NCI-H128 (cell line): ENCODE results near the gene MPHOSPH10.
"Not testable (repeated sequence)": the region's sequence is repeated elsewhere in the genome, so short reads cannot be mapped to it uniquely, and the experiment has no call there.

ENCODE experiments used
- DNase-seq: peaks from one replicate; lab custom pipeline; 2025; ENCODE audit not compliant: unreplicated experiment; lab: John Stamatoyannopoulos, UW

MPHOSPH10 gene, protein sequence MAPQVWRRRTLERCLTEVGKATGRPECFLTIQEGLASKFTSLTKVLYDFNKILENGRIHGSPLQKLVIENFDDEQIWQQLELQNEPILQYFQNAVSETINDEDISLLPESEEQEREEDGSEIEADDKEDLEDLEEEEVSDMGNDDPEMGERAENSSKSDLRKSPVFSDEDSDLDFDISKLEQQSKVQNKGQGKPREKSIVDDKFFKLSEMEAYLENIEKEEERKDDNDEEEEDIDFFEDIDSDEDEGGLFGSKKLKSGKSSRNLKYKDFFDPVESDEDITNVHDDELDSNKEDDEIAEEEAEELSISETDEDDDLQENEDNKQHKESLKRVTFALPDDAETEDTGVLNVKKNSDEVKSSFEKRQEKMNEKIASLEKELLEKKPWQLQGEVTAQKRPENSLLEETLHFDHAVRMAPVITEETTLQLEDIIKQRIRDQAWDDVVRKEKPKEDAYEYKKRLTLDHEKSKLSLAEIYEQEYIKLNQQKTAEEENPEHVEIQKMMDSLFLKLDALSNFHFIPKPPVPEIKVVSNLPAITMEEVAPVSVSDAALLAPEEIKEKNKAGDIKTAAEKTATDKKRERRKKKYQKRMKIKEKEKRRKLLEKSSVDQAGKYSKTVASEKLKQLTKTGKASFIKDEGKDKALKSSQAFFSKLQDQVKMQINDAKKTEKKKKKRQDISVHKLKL

DNA sequence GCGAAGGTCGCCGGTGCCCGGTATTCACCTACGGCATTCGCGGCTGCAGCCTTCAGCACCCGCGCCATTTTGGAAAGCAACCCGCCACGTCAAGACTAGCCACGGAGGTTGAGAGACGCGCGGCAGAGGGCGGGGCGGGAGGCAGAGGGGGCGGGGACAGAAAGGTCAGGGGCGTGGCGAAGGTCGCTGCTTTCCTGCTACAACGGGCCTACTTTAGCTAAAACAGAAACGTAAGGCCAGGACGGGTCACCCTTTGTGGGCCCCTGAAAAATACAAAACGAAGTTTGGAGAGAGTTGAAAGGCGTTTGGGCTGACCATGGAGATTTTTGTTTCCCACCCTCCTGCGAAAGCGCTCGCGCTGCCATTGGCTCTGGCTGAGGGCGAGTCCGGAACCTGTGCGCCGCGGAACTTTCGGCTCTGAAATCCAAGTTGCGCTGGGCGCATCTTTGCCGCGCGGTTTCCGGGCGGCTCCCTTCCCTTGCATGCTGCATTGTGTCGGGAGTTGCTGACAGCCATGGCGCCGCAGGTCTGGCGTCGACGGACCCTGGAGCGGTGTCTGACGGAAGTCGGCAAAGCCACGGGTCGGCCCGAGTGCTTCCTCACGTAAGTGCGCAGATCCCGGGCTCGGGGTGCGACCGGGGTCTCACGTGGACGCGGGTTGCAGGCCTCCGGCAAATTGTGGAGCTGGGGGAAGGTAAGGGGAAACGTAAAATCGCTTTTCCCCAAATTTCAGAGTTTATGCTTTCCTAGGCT is at the start of gene MPHOSPH10, which contains the start of gene MCEE:
MPHOSPH10 (plus strand) TSS at position 483 of the 753 bp plus-strand sequence; CDS start at position 515, 32 bp downstream.
MCEE (minus strand) TSS at position 78 of the 753 bp plus-strand sequence; CDS start at position 68, 10 bp downstream.
- DNase-seq, result peak; percentile 79

- no peak for DNase-seq
These were observed 47.8 kb upstream of the MPHOSPH10 start for GRCh38 chr2:71082402-71083252.

DNA sequence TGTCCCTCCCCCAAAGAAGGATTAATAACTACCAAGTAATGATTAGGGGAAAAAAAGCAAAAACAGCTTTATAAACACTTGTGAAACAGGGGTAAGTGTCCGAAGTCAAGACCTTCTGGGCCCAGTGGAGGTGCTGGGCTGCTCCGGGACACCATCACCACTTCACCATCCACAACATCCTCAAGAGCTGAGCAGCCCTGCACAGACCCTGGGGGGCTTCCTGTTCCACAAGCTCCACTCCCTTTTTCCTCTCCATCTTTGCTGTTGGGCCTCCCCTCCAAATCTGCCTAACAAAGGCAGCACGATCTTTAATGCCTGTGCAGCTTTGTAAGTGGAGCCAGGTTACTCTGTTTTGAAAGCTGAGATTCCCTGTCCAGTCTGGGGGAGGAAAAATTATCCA is 47.1 kb upstream of the MPHOSPH10 start:
- DNase-seq, result not testable (repeated sequence)

GRCh38 chr2:71083752-71084312 is 46.6 kb upstream of the MPHOSPH10 start:
- DNase-seq, result not testable (repeated sequence)

GRCh38 chr2:71085325-71086003 is 45.0 kb upstream of the MPHOSPH10 start:
- not testable (repeated sequence) for DNase-seq

- DNase-seq, result not testable (repeated sequence)
These were observed 41.0 kb upstream of the MPHOSPH10 start for GRCh38 chr2:71089475-71089874.

DNA sequence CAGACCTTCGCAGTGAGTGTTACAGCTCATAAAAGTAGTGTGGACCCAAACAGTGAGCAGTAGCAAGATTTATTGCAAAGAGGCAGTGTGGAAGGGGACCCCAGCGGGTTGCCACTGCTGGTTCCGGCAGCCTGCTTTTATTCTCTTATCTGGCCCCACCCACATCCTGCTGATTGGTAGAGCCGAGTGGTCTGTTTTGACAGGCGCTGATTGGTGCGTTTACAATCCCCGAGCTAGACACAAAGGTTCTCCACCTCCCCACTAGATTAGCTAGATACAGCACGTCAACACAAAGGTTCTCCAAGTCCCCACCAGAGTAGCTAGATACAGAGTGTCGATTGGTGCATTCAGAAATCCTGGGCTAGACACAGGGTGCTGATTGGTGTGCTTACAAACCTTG is 38.6 kb upstream of the MPHOSPH10 start:
- not testable (repeated sequence) for DNase-seq

- not testable (repeated sequence) for DNase-seq
These were observed 37.8 kb upstream of the MPHOSPH10 start for GRCh38 chr2:71092491-71093260.

- no peak for DNase-seq
These were observed 30.1 kb upstream of the MPHOSPH10 start for GRCh38 chr2:71100195-71100964.

DNA sequence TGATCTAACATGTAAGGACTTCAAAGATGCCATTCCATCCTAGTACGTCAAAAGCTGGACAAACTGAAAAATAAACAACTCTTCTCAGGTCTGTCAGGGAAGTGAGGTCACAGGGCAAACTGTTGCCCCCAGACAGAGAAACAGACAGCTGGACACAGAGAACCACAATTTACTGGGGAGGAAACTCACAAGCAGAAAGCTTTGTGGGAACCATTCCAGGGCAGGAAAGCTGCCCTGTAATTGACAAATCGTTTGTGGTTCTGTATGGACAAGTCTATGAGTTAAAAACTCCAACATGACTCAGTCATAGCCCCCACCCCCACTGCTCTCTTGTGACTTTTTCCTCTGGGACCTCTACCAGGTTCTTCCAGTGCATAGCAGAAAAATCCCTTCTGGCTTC is 28.8 kb upstream of the MPHOSPH10 start:
- DNase-seq, result no peak

GRCh38 chr2:71102981-71103681 is 27.3 kb upstream of the MPHOSPH10 start:
- DNase-seq, result no peak

DNA sequence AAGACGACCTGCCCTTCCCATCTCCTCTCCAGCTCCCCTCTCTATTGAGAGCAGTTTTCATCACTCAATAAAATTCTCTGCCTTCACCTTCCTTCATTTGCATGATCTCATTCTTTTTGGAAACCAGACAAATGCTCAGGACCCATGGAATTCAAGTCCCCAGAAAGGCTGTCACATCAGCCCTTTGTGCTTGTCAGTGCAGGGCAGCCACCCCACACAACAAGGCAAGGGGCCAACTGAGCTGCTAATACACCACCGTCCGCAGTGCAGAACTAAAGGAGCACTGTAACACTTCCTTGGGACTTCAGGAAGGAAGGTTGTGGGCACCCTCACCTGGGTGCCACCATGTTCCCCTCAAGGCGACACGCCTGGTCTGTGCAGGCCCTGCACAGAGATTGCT is 26.6 kb upstream of the MPHOSPH10 start:
- DNase-seq, result no peak

GRCh38 chr2:71106463-71106862 is 24.0 kb upstream of the MPHOSPH10 start:
- not testable (repeated sequence) for DNase-seq

- DNase-seq, result no peak
These were observed 22.3 kb upstream of the MPHOSPH10 start for GRCh38 chr2:71108091-71108490.

DNA sequence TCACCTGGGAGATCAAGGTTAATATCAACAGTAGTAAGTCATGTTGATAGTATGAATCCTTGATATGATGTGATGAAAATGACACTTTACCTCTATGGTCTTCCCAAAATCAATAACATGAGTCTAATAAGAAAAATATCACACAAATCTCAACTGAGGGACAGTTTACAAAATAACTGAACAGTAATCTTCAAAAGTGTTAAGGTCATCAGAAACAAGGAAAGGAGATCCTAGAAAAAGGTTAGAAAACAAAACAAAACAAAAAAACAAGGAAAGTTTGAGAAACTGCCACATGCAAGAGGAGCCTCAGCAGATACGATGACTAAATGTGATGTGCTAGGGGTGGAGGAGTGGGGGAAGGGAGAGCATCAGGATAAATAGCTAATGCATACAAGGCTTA is 16.6 kb upstream of the MPHOSPH10 start:
- DNase-seq, result no peak

DNA sequence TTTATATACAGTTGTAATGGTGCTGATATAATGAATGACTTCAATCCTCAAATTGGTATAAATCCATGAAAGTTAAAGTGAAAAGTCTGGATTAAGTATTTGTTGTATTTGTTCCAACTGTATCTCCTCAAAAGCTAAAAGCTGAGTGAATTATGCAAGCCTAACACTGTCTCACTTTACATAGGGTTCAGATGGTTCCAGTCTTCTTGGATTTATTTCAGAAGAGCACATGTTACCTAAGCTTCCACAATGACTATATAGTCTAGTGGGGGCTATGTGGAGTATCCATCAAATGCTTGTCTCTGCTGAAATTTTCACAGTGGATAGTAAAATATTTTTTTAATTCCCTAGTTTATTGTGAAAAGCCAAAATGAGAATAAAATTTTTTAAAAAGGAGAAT is 13.4 kb upstream of the MPHOSPH10 start:
- no peak for DNase-seq

DNA sequence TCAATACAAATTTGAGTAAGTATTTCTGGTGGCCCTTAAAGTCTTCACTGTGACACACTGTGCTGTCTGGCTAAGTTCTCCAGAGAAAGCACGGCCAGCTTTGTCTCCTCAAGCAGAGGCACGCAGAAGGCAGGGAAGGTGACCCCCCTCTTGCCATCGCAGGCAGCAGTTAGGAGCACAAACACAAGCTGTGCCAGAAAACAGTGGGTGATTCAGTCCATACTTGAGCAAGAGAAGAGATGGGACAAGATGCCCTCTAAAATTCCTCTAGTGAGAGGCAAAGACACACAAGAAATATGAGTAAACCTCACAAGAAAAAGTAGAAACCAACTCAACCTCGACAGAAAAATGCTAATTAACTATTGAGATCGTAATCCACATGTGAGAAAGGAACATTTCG is 10.2 kb upstream of the MPHOSPH10 start:
- DNase-seq, result no peak
